Mesenchymal stem cell (in vitro differentiated cells and primary cell): ENCODE measurements around the gene CATSPER3.
A peak's percentile ranks its signal among the peaks of the same experiment; 100 is the strongest.

ENCODE experiments used
- DNase-seq: peaks from one replicate; pipeline ENCODE4 v3.0.0-alpha.2; 2013
- H2AFZ ChIP-seq: one replicate; pipeline ENCODE4 v1.6.1; 2013; ENCODE audit warnings: low read depth, mild to moderate bottlenecking, control low read depth, inconsistent platforms, low read length, moderate library complexity
- H2AK5ac ChIP-seq: 2 replicates; pipeline ENCODE4 v1.6.1; 2013; ENCODE audit warnings: low read length, moderate library complexity, mild to moderate bottlenecking, inconsistent platforms; ENCODE audit not compliant: severe bottlenecking
- H2BK120ac ChIP-seq: one replicate; pipeline ENCODE4 v1.6.1; 2013; ENCODE audit warnings: low read depth, mild to moderate bottlenecking, inconsistent platforms, low read length, moderate library complexity
- H2BK12ac ChIP-seq, 2 experiments: one replicate each; pipeline ENCODE4 v1.6.1; 2013; ENCODE audit warnings: inconsistent platforms in 2 of 2, low read length in 2 of 2, mild to moderate bottlenecking in 2 of 2, moderate library complexity in 2 of 2, control low read depth in 1 of 2
- H2BK15ac ChIP-seq: one replicate; pipeline ENCODE4 v1.6.1; 2013; ENCODE audit warnings: mild to moderate bottlenecking, low read depth, inconsistent platforms; ENCODE audit not compliant: poor library complexity, severe bottlenecking
- H2BK5ac ChIP-seq: 2 replicates; pipeline ENCODE4 v1.6.1; 2013; ENCODE audit warnings: low read depth, mild to moderate bottlenecking, low read length, control low read depth, inconsistent platforms; ENCODE audit not compliant: poor library complexity, severe bottlenecking
- H3K14ac ChIP-seq, 2 experiments: one replicate each; pipeline ENCODE4 v1.6.1; 2013; ENCODE audit warnings: inconsistent platforms in 2 of 2, low read length in 2 of 2, control low read depth in 1 of 2, mild to moderate bottlenecking in 1 of 2, moderate library complexity in 1 of 2
- H3K18ac ChIP-seq, 2 experiments: one replicate each; pipeline ENCODE4 v1.6.1; 2013; ENCODE audit warnings: inconsistent platforms in 2 of 2, low read length in 2 of 2, control low read depth in 1 of 2, low read depth in 1 of 2, mild to moderate bottlenecking in 1 of 2
- H3K23ac ChIP-seq, 2 experiments: one replicate each; pipeline ENCODE4 v1.6.1; 2013; ENCODE audit warnings: inconsistent platforms in 2 of 2, low read length in 2 of 2, mild to moderate bottlenecking in 2 of 2, moderate library complexity in 2 of 2, control low read depth in 1 of 2
- H3K27ac ChIP-seq: 2 replicates; pipeline ENCODE4 v1.5.1; 2013; ENCODE audit warnings: mild to moderate bottlenecking, moderate library complexity, low read length, control low read depth, inconsistent platforms; ENCODE audit not compliant: poor library complexity, severe bottlenecking
- H3K27me3 ChIP-seq, 2 experiments: 2 replicates each; pipeline versions ENCODE4 v1.6.1 to v1.7.0; 2013; ENCODE audit warnings: low read length in 2 of 2, mild to moderate bottlenecking in 2 of 2, moderate library complexity in 2 of 2, control low read depth in 1 of 2, inconsistent platforms in 1 of 2; ENCODE audit not compliant: control insufficient read depth in 1 of 2, insufficient read depth in 1 of 2
- H3K36me3 ChIP-seq, 2 experiments: 2 replicates each; pipeline versions ENCODE4 v1.6.1 to v1.7.0; 2013; ENCODE audit warnings: low read length in 2 of 2, control low read depth in 1 of 2, inconsistent platforms in 1 of 2, low read depth in 1 of 2, mild to moderate bottlenecking in 1 of 2; ENCODE audit not compliant: insufficient read depth in 2 of 2, control insufficient read depth in 1 of 2
- H3K4ac ChIP-seq, 2 experiments: one replicate each; pipeline ENCODE4 v1.6.1; 2013; ENCODE audit warnings: inconsistent platforms in 2 of 2, low read length in 2 of 2, mild to moderate bottlenecking in 2 of 2, moderate library complexity in 2 of 2, control low read depth in 1 of 2, low read depth in 1 of 2
- H3K4me1 ChIP-seq: 2 replicates; pipeline ENCODE4 v1.6.1; 2013; ENCODE audit warnings: low read depth, low read length, control low read depth; ENCODE audit not compliant: control insufficient read depth, insufficient read depth
- H3K4me2 ChIP-seq: 2 replicates; pipeline ENCODE4 v1.6.1; 2013; ENCODE audit warnings: low read length, mild to moderate bottlenecking, inconsistent platforms; ENCODE audit not compliant: poor library complexity, severe bottlenecking
- H3K4me3 ChIP-seq, 2 experiments: 2 replicates each; pipeline versions ENCODE4 v1.5.1 to v1.7.0; 2013; ENCODE audit warnings: low read length in 2 of 2, mild to moderate bottlenecking in 2 of 2, control low read depth in 1 of 2, low read depth in 1 of 2; ENCODE audit not compliant: insufficient read depth in 1 of 2
- H3K79me1 ChIP-seq: replicated peaks from 2 replicates; pipeline ENCODE4 v1.6.1; 2013; ENCODE audit warnings: mild to moderate bottlenecking, control low read depth, low read length, inconsistent platforms; ENCODE audit not compliant: poor library complexity, severe bottlenecking
- H3K9ac ChIP-seq: 2 replicates; pipeline ENCODE4 v1.7.0; 2013; ENCODE audit warnings: mild to moderate bottlenecking, low read length, moderate library complexity
- H3K9me3 ChIP-seq: 2 replicates; pipeline ENCODE4 v1.7.0; 2013; ENCODE audit warnings: mild to moderate bottlenecking, low read length; ENCODE audit not compliant: control insufficient read depth
- H4K8ac ChIP-seq: one replicate; pipeline ENCODE4 v1.6.1; 2013; ENCODE audit warnings: inconsistent platforms, mild to moderate bottlenecking, low read length, moderate library complexity
- H4K91ac ChIP-seq: one replicate; pipeline ENCODE4 v1.6.1; 2013; ENCODE audit warnings: mild to moderate bottlenecking, low read length, inconsistent platforms
- WGBS: methylation state at CpG from one replicate; pipeline ENCODE4 v1.1.7; 2013; ENCODE audit warnings: mixed read lengths; 5-methylcytosine and 5-hydroxymethylcytosine counted together

The CATSPER3 gene

DNA sequence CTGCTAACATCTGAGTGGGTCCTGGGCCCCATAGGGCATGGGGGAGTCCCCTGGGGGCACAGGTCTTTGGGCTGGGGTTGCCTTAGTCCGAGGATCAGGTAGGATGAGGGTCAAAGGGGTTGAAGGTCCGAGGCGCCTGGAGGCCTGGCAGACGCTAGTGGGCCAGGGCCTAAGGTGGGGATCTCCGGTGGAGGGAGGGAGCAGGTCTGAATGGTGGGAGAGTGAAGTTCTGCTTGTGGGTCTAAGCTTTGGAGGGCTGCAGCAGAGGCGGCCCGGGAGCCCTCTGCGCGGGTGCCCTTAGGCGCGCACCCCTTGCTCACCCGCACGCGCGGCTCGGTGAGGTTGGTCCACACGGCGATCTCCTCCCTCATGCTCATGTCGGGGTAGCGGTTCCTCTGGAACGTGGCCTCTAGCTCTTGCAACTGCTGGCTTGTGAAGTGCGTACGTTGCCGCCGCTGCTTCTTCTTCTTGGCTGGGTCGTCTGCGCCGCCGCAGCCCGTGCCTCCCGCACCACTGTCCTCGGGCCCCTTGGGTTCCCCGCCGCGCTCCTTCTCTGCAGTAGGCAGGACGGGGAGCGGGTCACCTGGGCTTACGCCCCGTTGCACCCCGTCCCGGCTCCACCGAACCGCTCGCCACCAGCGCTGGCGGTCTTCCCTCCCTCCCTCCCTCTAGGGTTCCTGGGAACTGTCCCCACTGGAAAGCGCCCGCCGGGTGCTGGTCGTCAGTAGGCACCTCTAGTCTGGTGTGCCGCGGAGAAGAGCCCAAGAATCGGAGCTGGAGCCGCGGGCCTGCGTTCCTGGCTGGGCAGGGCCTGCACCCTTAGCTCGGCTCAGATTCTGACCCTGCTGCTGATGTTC is 63.5 kb downstream of the CATSPER3 start:
- Histone ChIP-seq H2BK15ac (no peak overlapping the region), H4K91ac (peak overlapping the region; percentile 74), H3K14ac (peak overlapping the region in 1 of 2 experiments; percentile 44), H3K27me3 (peaks cover 84 to 88% of the 10 kb centered on the region in 2 experiments), H3K23ac (peak overlapping the region in 1 of 2 experiments; percentile 54), H4K8ac (peak overlapping the region; percentile 62), H3K79me1 (no peaks in the 10 kb centered on the region), H3K4ac (peak overlapping the region; percentile 20 to 54), H3K4me3 (peak overlapping the region in 1 of 2 experiments; percentile 47), H3K9me3 (peaks cover 5% of the 10 kb centered on the region), H3K4me2 (peak overlapping the region; percentile 2), H3K18ac (peak overlapping the region; percentile 61 to 77), H3K9ac (no peak overlapping the region), H2BK120ac (peak overlapping the region; percentile 15), H2AFZ (peak overlapping the region; percentile 36), H3K27ac (no peak overlapping the region), H2BK12ac (peak overlapping the region in 1 of 2 experiments; percentile 74), H3K36me3 (no peaks in the 10 kb centered on the region), H2AK5ac (no peak overlapping the region), H3K4me1 (peaks cover 34% of the 10 kb centered on the region), H2BK5ac (no peak overlapping the region)
- 4% methylated on average over 57 of the region's 57 CpGs for WGBS
- DNase-seq = peak; percentile 65

DNA sequence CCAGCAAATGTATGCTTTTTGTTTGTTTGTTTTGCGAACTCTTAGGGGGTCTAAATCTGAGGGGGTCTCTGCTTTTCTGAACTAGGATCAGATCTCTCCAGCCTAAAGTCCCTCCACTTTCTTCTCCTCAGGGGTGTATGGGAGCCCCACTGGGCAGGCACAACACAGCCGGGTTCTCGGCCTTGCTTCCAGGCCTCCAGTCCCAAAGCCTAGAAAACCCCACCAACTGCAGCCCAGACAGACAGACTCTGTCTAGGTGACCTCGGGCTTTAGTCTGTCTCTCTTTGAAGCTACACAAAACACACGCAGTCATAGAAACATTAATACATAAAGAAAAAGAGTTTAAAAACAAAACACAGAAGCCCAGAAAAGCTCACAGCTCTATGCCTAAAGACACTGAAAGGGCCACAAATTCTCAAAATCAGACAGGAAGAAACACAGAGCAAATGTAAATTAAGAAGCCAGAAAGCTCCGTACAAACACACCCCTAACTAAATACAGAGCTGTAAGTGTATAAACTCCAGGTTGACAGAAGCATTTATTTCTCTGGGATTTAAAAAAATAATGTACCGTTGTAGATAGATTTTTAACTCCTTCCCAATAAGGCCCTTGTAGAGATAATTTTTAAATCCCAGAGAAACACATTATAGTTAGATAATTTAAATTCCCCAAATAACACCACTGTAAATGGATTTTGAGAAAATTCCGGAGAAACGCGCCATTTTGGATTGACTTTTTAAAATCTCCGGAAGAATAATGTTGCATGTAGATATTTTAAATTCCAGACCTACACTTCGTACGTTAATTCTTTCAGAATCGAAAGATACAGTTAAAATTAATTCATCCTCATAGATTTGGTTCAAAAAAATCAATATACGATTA is 64.3 kb downstream of the CATSPER3 start:
- peak overlapping the region in 1 of 2 experiments; percentile 39 for H3K14ac ChIP-seq
- H4K8ac ChIP-seq = no peak overlapping the region
- peak overlapping the region in 1 of 2 experiments; percentile 7 for H3K23ac ChIP-seq
- peak overlapping the region; percentile 14 for H2BK15ac ChIP-seq
- H3K79me1 ChIP-seq = no peaks in the 10 kb centered on the region
- H2BK120ac ChIP-seq = no peak overlapping the region
- peak overlapping the region; percentile 14 for H4K91ac ChIP-seq
- H3K4me2 ChIP-seq = no peak overlapping the region
- peak; percentile 43 for DNase-seq
- peaks cover 34% of the 10 kb centered on the region for H3K4me1 ChIP-seq
- peak overlapping the region in 1 of 2 experiments; percentile 77 for H3K4me3 ChIP-seq
- H2BK12ac ChIP-seq = no peak overlapping the region
- H3K36me3 ChIP-seq = no peaks in the 10 kb centered on the region
- H3K9me3 ChIP-seq = peaks cover 5% of the 10 kb centered on the region
- H3K4ac ChIP-seq = peak overlapping the region in 1 of 2 experiments; percentile 24
- WGBS = 22% methylated on average over 7 of the region's 15 CpGs
- peak overlapping the region in 1 of 2 experiments; percentile 50 for H3K18ac ChIP-seq
- H2BK5ac ChIP-seq = no peak overlapping the region
- H3K9ac ChIP-seq = peak overlapping the region; percentile 61
- no peak overlapping the region for H2AK5ac ChIP-seq
- H3K27ac ChIP-seq = no peak overlapping the region
- peaks cover 84 to 88% of the 10 kb centered on the region in 2 experiments for H3K27me3 ChIP-seq
- no peak overlapping the region for H2AFZ ChIP-seq

DNA sequence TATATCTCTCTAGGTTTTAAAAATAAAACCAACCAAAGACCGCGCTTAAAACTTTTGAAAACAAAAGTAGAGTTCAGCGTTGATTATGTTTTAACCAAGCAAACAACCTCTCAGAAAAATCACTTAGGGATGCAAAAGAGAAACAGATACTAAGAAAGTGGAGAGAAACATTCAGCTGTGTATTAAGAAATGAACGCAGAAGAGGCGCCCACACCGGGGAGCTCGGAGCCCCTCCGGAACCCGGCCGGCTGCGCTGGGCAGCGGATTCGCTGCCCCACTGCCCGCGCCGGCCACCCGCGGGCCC is 64.9 kb downstream of the CATSPER3 start:
- H2BK12ac ChIP-seq = no peak overlapping the region
- H3K4me1 ChIP-seq = peaks cover 34% of the 10 kb centered on the region
- H3K27me3 ChIP-seq = peaks cover 84 to 88% of the 10 kb centered on the region in 2 experiments
- peak overlapping the region in 1 of 2 experiments; percentile 6 for H3K23ac ChIP-seq
- H3K27ac ChIP-seq = no peak overlapping the region
- no peak overlapping the region for H2AFZ ChIP-seq
- peak overlapping the region in 1 of 2 experiments; percentile 68 for H3K18ac ChIP-seq
- H4K91ac ChIP-seq = no peak overlapping the region
- peak overlapping the region; percentile 82 for H2BK15ac ChIP-seq
- H4K8ac ChIP-seq = no peak overlapping the region
- H3K9ac ChIP-seq = peak overlapping the region; percentile 61
- peak overlapping the region in 1 of 2 experiments; percentile 29 for H3K4ac ChIP-seq
- WGBS = under 1% methylated on average over 17 of the region's 18 CpGs
- H2BK5ac ChIP-seq = no peak overlapping the region
- peak overlapping the region; percentile 78 for H2BK120ac ChIP-seq
- H3K9me3 ChIP-seq = peaks cover 5% of the 10 kb centered on the region
- H2AK5ac ChIP-seq = no peak overlapping the region
- H3K14ac ChIP-seq = no peak overlapping the region
- DNase-seq = no peak
- peak overlapping the region; percentile 73 for H3K4me2 ChIP-seq
- H3K79me1 ChIP-seq = no peaks in the 10 kb centered on the region
- H3K4me3 ChIP-seq = peak overlapping the region in 1 of 2 experiments; percentile 77
- no peaks in the 10 kb centered on the region for H3K36me3 ChIP-seq
